Tongue (tissue), 2 donors: ENCODE results near the gene FAM199X. TPM values are rescaled to one million over a fixed set of nuclear protein-coding genes. Genes with fewer than 3 reads are reported as not detected.
A peak's percentile ranks its signal among the peaks of the same experiment; 100 is the strongest.
"Not testable (repeated sequence)": the region's sequence is repeated elsewhere in the genome, so short reads cannot be mapped to it uniquely, and the experiment has no call there.

Experiments
- DNase-seq: peaks from one replicate; pipeline ENCODE4 v3.0.0-alpha.2; 2015
- total RNA-seq: library from RNA; depleted of rRNA; stranded (reverse); fragments of >200 nt; gene quantifications from one replicate; pipeline ENCODE4 v1.2.3, GENCODE V29; 2014

The FAM199X gene
- total RNA-seq, 1 donor from 2014 or later = 25.4 TPM

DNA sequence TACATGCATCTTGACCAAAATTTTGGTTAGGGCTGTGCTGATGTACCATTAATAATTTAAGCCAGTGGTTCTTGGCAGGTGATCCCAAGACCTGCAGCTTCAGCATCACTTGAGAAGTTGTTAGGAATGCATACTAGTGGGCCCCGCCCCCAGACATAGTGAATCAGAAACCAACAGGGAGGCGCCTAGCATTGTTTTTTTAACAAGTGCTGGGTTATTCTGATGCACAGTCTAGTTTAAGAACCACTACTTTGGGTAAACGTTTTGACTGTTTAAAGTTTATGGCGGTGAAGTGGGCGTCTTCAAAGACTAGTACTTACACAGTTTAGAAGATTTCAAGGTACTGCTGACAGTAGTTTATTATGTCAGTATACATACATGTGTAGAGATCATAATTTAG is 23.6 kb downstream of the FAM199X start:
- no peak for DNase-seq

- no peak for DNase-seq
Observed at GRCh38 chrX:104193485-104193884, 27.2 kb downstream of the FAM199X start.

- DNase-seq = no peak
Observed at GRCh38 chrX:104195013-104195412, 28.8 kb downstream of the FAM199X start.

GRCh38 chrX:104195489-104196084 is 29.3 kb downstream of the FAM199X start:
- DNase-seq = peak; percentile 41

GRCh38 chrX:104205548-104205947 is 39.3 kb downstream of the FAM199X start:
- DNase-seq = no peak

DNA sequence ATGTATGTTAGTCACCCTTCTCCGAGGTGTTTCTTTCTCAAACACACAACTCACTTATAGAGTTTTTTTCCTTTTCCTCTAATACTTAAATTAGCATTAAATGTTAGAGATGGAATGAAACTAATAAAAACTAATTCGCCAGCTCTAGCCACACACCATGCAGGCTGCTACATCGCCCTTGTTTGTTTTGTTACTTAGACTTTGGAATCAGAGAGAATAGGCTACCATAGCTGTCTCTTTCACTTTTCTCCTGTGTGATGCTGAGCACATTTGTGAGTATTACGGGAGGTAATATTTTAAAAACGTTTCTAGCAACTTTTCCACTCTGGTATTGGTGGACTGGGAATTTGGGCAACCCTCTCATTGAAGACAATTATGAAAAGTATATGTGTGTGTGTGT is 44.9 kb downstream of the FAM199X start:
- no peak for DNase-seq

DNA sequence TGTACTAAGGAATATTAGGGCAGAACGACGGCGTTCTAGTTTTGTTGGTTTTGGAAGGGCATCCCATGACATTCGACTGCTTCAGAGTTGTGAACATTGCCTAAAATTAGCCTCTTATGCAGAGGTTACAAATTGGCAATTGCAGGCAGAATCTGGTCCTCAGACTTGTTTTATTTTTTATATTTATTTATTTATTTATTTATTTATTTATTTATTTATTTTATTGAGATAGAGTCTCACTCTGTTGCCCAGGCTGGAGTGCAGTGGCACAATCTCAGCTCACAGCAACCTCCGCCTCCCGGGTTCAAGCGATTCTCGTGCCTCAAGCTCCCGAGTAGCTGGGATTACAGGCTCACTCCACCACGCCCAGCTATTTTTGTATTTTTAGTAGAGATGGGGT is 63.8 kb downstream of the FAM199X start:
- DNase-seq = not testable (repeated sequence)

Other genes starting within 250 kb of the FAM199X start
- 3.0 TPM for gene TMSB15B, start 203.8 kb upstream of the FAM199X start, total RNA-seq
- not detected for gene H2BW1, start 152.7 kb upstream of the FAM199X start, total RNA-seq
- gene H2BW2, start 126.5 kb upstream of the FAM199X start, total RNA-seq = not detected
- gene TMSB15C, start 90.2 kb upstream of the FAM199X start, total RNA-seq = 4.0 TPM
- 1.2 TPM for gene ZCCHC18, start 53.9 kb upstream of the FAM199X start, total RNA-seq
- gene SLC25A53, start 9.4 kb upstream of the FAM199X start, total RNA-seq = 13.2 TPM
- not detected for gene ESX1, start 88.5 kb downstream of the FAM199X start, total RNA-seq